ENCODE results near the gene IL26.

DNA sequence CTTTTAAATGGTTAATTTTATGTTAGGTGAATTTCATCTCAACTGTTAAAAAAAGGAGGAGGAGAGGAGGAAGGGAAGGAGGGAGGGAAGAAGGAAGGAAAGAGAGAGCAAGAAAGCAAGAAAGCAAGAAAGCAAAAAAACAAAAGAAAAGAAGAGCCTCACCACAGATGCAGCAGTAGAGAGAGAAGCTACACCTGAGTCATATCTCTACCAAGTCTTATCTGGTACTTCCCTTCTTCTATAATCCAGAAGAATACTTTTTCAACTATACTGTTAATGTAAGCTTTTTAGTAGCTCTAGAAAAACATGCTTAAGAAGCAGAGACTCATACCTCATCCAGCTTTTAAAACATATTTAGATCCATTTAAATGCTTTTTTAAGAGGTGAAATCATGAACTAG is 5.6 kb upstream of the IL26 start:
- TF ChIP-seq CTCF (IDR thresholded peaks at IDR 0.05): no peak
- no peak for TF ChIP-seq POLR2A (IDR thresholded peaks at IDR 0.05)
- no peak for TF ChIP-seq EP300 (IDR thresholded peaks at IDR 0.05)

Data from suprapubic skin (tissue), 3 donors.